ENCODE measurements around the gene CHMP3. TPM values are rescaled to one million over a fixed set of nuclear protein-coding genes. Genes with fewer than 3 reads are reported as not detected.

The CHMP3 gene
- total and polyA plus RNA-seq, 4 donors = 49.4 to 127 (median 99.5) TPM

GRCh38 chr2:86485103-86485502 lies 78.1 kb downstream of the CHMP3 start:
- no peak for DNase-seq
- Histone ChIP-seq H3K9ac (ENCODE audit: insufficient read depth in 1 of 2, low read length in 2 of 2) (no peak overlapping the region), H3K4me3 (no peak overlapping the region), H3K27me3 (ENCODE audit: control insufficient read depth in 3 of 3, insufficient read depth in 3 of 3, low read length in 2 of 3) (no peaks in the 10 kb centered on the region), H3K36me3 (ENCODE audit: control insufficient read depth in 4 of 4, insufficient read depth in 4 of 4, low read length in 4 of 4) (peaks cover 55 to 83% (median 65%) of the 10 kb centered on the region in 4 donors), H3K27ac (ENCODE audit: low read depth in 1 of 2, low read length in 1 of 2) (peak overlapping the region in 1 of 2 donors; percentile 11), H3K9me3 (ENCODE audit: control insufficient read depth in 4 of 4, insufficient read depth in 3 of 4, low read length in 3 of 4) (no peaks in the 10 kb centered on the region), H3K4me1 (ENCODE audit: control insufficient read depth in 5 of 5, insufficient read depth in 5 of 5, low read length in 5 of 5) (peaks cover 0 to 2% (median 0%) of the 10 kb centered on the region in 5 donors)
- no peak for TF ChIP-seq CTCF (IDR thresholded peaks at IDR 0.05; ENCODE audit: control extremely low read depth, extremely low read depth)
- no peak for ATAC-seq (ENCODE audit: insufficient read depth, low FRiP score)

- 98 to 100% methylated on average over 3 of the region's 3 CpGs for WGBS, 2 donors
- no peak overlapping the region for H3K27ac ChIP-seq (ENCODE audit: low read depth in 1 of 2, low read length in 1 of 2)
- ATAC-seq (ENCODE audit: insufficient read depth, low FRiP score) = no peak
- H3K9ac ChIP-seq (ENCODE audit: insufficient read depth in 1 of 2, low read length in 2 of 2) = no peak overlapping the region
- DNase-seq = no peak
- no peaks in the 10 kb centered on the region for H3K9me3 ChIP-seq (ENCODE audit: control insufficient read depth in 4 of 4, insufficient read depth in 3 of 4, low read length in 3 of 4)
- peaks cover 51 to 81% (median 60%) of the 10 kb centered on the region in 4 donors for H3K36me3 ChIP-seq (ENCODE audit: control insufficient read depth in 4 of 4, insufficient read depth in 4 of 4, low read length in 4 of 4)
- no peaks in the 10 kb centered on the region for H3K27me3 ChIP-seq (ENCODE audit: control insufficient read depth in 3 of 3, insufficient read depth in 3 of 3, low read length in 2 of 3)
- no peak for TF ChIP-seq CTCF (IDR thresholded peaks at IDR 0.05; ENCODE audit: control extremely low read depth, extremely low read depth)
- peaks cover 0 to 4% (median 0%) of the 10 kb centered on the region in 5 donors for H3K4me1 ChIP-seq (ENCODE audit: control insufficient read depth in 5 of 5, insufficient read depth in 5 of 5, low read length in 5 of 5)
- H3K4me3 ChIP-seq = no peak overlapping the region
Measured at GRCh38 chr2:86484385-86484784, 78.9 kb downstream of the CHMP3 start.

GRCh38 chr2:86482034-86482433 lies 81.2 kb downstream of the CHMP3 start:
- Histone ChIP-seq H3K9me3 (ENCODE audit: control insufficient read depth in 4 of 4, insufficient read depth in 3 of 4, low read length in 3 of 4) (no peaks in the 10 kb centered on the region), H3K9ac (ENCODE audit: insufficient read depth in 1 of 2, low read length in 2 of 2) (no peak overlapping the region), H3K4me1 (ENCODE audit: control insufficient read depth in 5 of 5, insufficient read depth in 5 of 5, low read length in 5 of 5) (peaks cover 0 to 4% (median 0%) of the 10 kb centered on the region in 5 donors), H3K4me3 (no peak overlapping the region), H3K27ac (ENCODE audit: low read depth in 1 of 2, low read length in 1 of 2) (no peak overlapping the region), H3K36me3 (ENCODE audit: control insufficient read depth in 4 of 4, insufficient read depth in 4 of 4, low read length in 4 of 4) (peaks cover 46 to 81% (median 57%) of the 10 kb centered on the region in 4 donors), H3K27me3 (ENCODE audit: control insufficient read depth in 3 of 3, insufficient read depth in 3 of 3, low read length in 2 of 3) (no peaks in the 10 kb centered on the region)
- WGBS, 2 donors = 91% methylated on average over 3 of the region's 3 CpGs
- no peak for TF ChIP-seq CTCF (IDR thresholded peaks at IDR 0.05; ENCODE audit: control extremely low read depth, extremely low read depth)
- no peak for ATAC-seq (ENCODE audit: insufficient read depth, low FRiP score)
- DNase-seq = no peak

GRCh38 chr2:86480105-86480504 lies 83.1 kb downstream of the CHMP3 start:
- no peaks in the 10 kb centered on the region for H3K27me3 ChIP-seq (ENCODE audit: control insufficient read depth in 3 of 3, insufficient read depth in 3 of 3, low read length in 2 of 3)
- ATAC-seq (ENCODE audit: insufficient read depth, low FRiP score) (peak; percentile 55), DNase-seq (no peak)
- H3K27ac ChIP-seq (ENCODE audit: low read depth in 1 of 2, low read length in 1 of 2) = peak overlapping the region in 1 of 2 donors; percentile 29
- peaks cover 41 to 78% (median 49%) of the 10 kb centered on the region in 4 donors for H3K36me3 ChIP-seq (ENCODE audit: control insufficient read depth in 4 of 4, insufficient read depth in 4 of 4, low read length in 4 of 4)
- H3K9me3 ChIP-seq (ENCODE audit: control insufficient read depth in 4 of 4, insufficient read depth in 3 of 4, low read length in 3 of 4) = no peaks in the 10 kb centered on the region
- no peak overlapping the region for H3K9ac ChIP-seq (ENCODE audit: insufficient read depth in 1 of 2, low read length in 2 of 2)
- no peak overlapping the region for H3K4me3 ChIP-seq
- H3K4me1 ChIP-seq (ENCODE audit: control insufficient read depth in 5 of 5, insufficient read depth in 5 of 5, low read length in 5 of 5) = peaks cover 0 to 4% (median 0%) of the 10 kb centered on the region in 5 donors
- no peak for TF ChIP-seq CTCF (IDR thresholded peaks at IDR 0.05; ENCODE audit: control extremely low read depth, extremely low read depth)
- WGBS, 2 donors = 45 to 64% methylated on average over 7 of the region's 7 CpGs
